ENCODE data around the gene RPS15.

Gene RPS15

GRCh38 chr19:1406774-1407527, 31.2 kb upstream of the RPS15 start:
- Histone ChIP-seq H3K4me1 (ENCODE audit: control insufficient read depth, insufficient read depth, low read length) (peaks cover 37% of the 10 kb centered on the region), H3K27me3 (ENCODE audit: control insufficient read depth in 1 of 2, insufficient read depth in 2 of 2, low read length in 2 of 2) (no peaks in the 10 kb centered on the region)

GRCh38 chr19:1407528-1408299, 30.5 kb upstream of the RPS15 start, which contains the start of gene DAZAP1:
Gene DAZAP1 (plus strand): TSS chr19:1407586. CDS start chr19:1407774, 188 bp downstream.
- Histone ChIP-seq H3K27ac (ENCODE audit: low read length) (peak within 1 kb of the TSS; percentile 80), H3K4me1 (ENCODE audit: control insufficient read depth, insufficient read depth, low read length) (peaks cover 44% of the 10 kb centered on the region), H3K4me3 (ENCODE audit: low read length in 2 of 2) (peak within 1 kb of the TSS; percentile 78 to 80), H3K27me3 (ENCODE audit: control insufficient read depth in 1 of 2, insufficient read depth in 2 of 2, low read length in 2 of 2) (no peaks in the 10 kb centered on the region), H3K36me3 (ENCODE audit: control insufficient read depth in 2 of 2, insufficient read depth in 2 of 2, low read length in 2 of 2) (peaks cover 0 to 2% of the 10 kb centered on the region in 2 donors), H3K9ac (ENCODE audit: low read length in 2 of 2) (peak within 1 kb of the TSS; percentile 81 to 82), H3K9me3 (ENCODE audit: control insufficient read depth in 2 of 2, low read length in 2 of 2) (no peaks in the 10 kb centered on the region)

More at GRCh38 chr19:1406774-1407527, 31.2 kb upstream of the RPS15 start:
- Histone ChIP-seq H3K4me3 (ENCODE audit: low read length in 2 of 2) (peak overlapping the region; percentile 49 to 72), H3K9ac (ENCODE audit: low read length in 2 of 2) (no peak overlapping the region), H3K36me3 (ENCODE audit: control insufficient read depth in 2 of 2, insufficient read depth in 2 of 2, low read length in 2 of 2) (no peaks in the 10 kb centered on the region), H3K9me3 (ENCODE audit: control insufficient read depth in 2 of 2, low read length in 2 of 2) (no peaks in the 10 kb centered on the region), H3K27ac (ENCODE audit: low read length) (peak overlapping the region; percentile 41)

- H3K4me3 ChIP-seq (ENCODE audit: low read length in 2 of 2) = peak overlapping the region; percentile 78 to 80
- H3K4me1 ChIP-seq (ENCODE audit: control insufficient read depth, insufficient read depth, low read length) = peaks cover 51% of the 10 kb centered on the region
- H3K9ac ChIP-seq (ENCODE audit: low read length in 2 of 2) = peak overlapping the region; percentile 81 to 82
- peak overlapping the region; percentile 80 for H3K27ac ChIP-seq (ENCODE audit: low read length)
- no peaks in the 10 kb centered on the region for H3K9me3 ChIP-seq (ENCODE audit: control insufficient read depth in 2 of 2, low read length in 2 of 2)
- no peaks in the 10 kb centered on the region for H3K27me3 ChIP-seq (ENCODE audit: control insufficient read depth in 1 of 2, insufficient read depth in 2 of 2, low read length in 2 of 2)
- H3K36me3 ChIP-seq (ENCODE audit: control insufficient read depth in 2 of 2, insufficient read depth in 2 of 2, low read length in 2 of 2) = peaks cover 0 to 2% of the 10 kb centered on the region in 2 donors
These were observed 29.6 kb upstream of the RPS15 start for GRCh38 chr19:1408300-1409203.

GRCh38 chr19:1409204-1410005, 28.8 kb upstream of the RPS15 start:
- Histone ChIP-seq H3K9me3 (ENCODE audit: control insufficient read depth in 2 of 2, low read length in 2 of 2) (no peaks in the 10 kb centered on the region), H3K36me3 (ENCODE audit: control insufficient read depth in 2 of 2, insufficient read depth in 2 of 2, low read length in 2 of 2) (peaks cover 0 to 2% of the 10 kb centered on the region in 2 donors), H3K9ac (ENCODE audit: low read length in 2 of 2) (peak overlapping the region; percentile 81 to 82), H3K27me3 (ENCODE audit: control insufficient read depth in 1 of 2, insufficient read depth in 2 of 2, low read length in 2 of 2) (no peaks in the 10 kb centered on the region), H3K27ac (ENCODE audit: low read length) (peak overlapping the region; percentile 80), H3K4me1 (ENCODE audit: control insufficient read depth, insufficient read depth, low read length) (peaks cover 51% of the 10 kb centered on the region), H3K4me3 (ENCODE audit: low read length in 2 of 2) (peak overlapping the region; percentile 78 to 80)

- H3K9me3 ChIP-seq (ENCODE audit: control insufficient read depth in 2 of 2, low read length in 2 of 2) = no peaks in the 10 kb centered on the region
- H3K36me3 ChIP-seq (ENCODE audit: control insufficient read depth in 2 of 2, insufficient read depth in 2 of 2, low read length in 2 of 2) = peaks cover 0 to 2% of the 10 kb centered on the region in 2 donors
- H3K27me3 ChIP-seq (ENCODE audit: control insufficient read depth in 1 of 2, insufficient read depth in 2 of 2, low read length in 2 of 2) = no peaks in the 10 kb centered on the region
- H3K9ac ChIP-seq (ENCODE audit: low read length in 2 of 2) = peak overlapping the region; percentile 29 to 47
- peak overlapping the region in 1 of 2 donors; percentile 78 for H3K4me3 ChIP-seq (ENCODE audit: low read length in 2 of 2)
- no peak overlapping the region for H3K27ac ChIP-seq (ENCODE audit: low read length)
- H3K4me1 ChIP-seq (ENCODE audit: control insufficient read depth, insufficient read depth, low read length) = peaks cover 55% of the 10 kb centered on the region
These were observed 27.9 kb upstream of the RPS15 start for GRCh38 chr19:1410136-1410786.

GRCh38 chr19:1410789-1411188, 27.4 kb upstream of the RPS15 start:
- H3K27ac ChIP-seq (ENCODE audit: low read length) = no peak overlapping the region
- H3K27me3 ChIP-seq (ENCODE audit: control insufficient read depth in 1 of 2, insufficient read depth in 2 of 2, low read length in 2 of 2) = no peaks in the 10 kb centered on the region
- H3K9ac ChIP-seq (ENCODE audit: low read length in 2 of 2) = peak overlapping the region in 1 of 2 donors; percentile 47
- H3K36me3 ChIP-seq (ENCODE audit: control insufficient read depth in 2 of 2, insufficient read depth in 2 of 2, low read length in 2 of 2) = peaks cover 0 to 2% of the 10 kb centered on the region in 2 donors
- peaks cover 60% of the 10 kb centered on the region for H3K4me1 ChIP-seq (ENCODE audit: control insufficient read depth, insufficient read depth, low read length)
- H3K4me3 ChIP-seq (ENCODE audit: low read length in 2 of 2) = peak overlapping the region in 1 of 2 donors; percentile 22
- H3K9me3 ChIP-seq (ENCODE audit: control insufficient read depth in 2 of 2, low read length in 2 of 2) = no peaks in the 10 kb centered on the region

GRCh38 chr19:1411255-1412191, 26.7 kb upstream of the RPS15 start:
- Histone ChIP-seq H3K36me3 (ENCODE audit: control insufficient read depth in 2 of 2, insufficient read depth in 2 of 2, low read length in 2 of 2) (peaks cover 0 to 2% of the 10 kb centered on the region in 2 donors), H3K9ac (ENCODE audit: low read length in 2 of 2) (no peak overlapping the region), H3K4me1 (ENCODE audit: control insufficient read depth, insufficient read depth, low read length) (peaks cover 65% of the 10 kb centered on the region), H3K4me3 (ENCODE audit: low read length in 2 of 2) (peak overlapping the region in 1 of 2 donors; percentile 22), H3K27me3 (ENCODE audit: control insufficient read depth in 1 of 2, insufficient read depth in 2 of 2, low read length in 2 of 2) (no peaks in the 10 kb centered on the region), H3K27ac (ENCODE audit: low read length) (no peak overlapping the region), H3K9me3 (ENCODE audit: control insufficient read depth in 2 of 2, low read length in 2 of 2) (no peaks in the 10 kb centered on the region)

GRCh38 chr19:1412323-1412923, 25.8 kb upstream of the RPS15 start:
- Histone ChIP-seq H3K4me3 (ENCODE audit: low read length in 2 of 2) (no peak overlapping the region), H3K9ac (ENCODE audit: low read length in 2 of 2) (no peak overlapping the region), H3K4me1 (ENCODE audit: control insufficient read depth, insufficient read depth, low read length) (peaks cover 72% of the 10 kb centered on the region)

More at GRCh38 chr19:1412323-1412923, 25.8 kb upstream of the RPS15 start:
- Histone ChIP-seq H3K27me3 (ENCODE audit: control insufficient read depth in 1 of 2, insufficient read depth in 2 of 2, low read length in 2 of 2) (no peaks in the 10 kb centered on the region), H3K27ac (ENCODE audit: low read length) (no peak overlapping the region), H3K9me3 (ENCODE audit: control insufficient read depth in 2 of 2, low read length in 2 of 2) (no peaks in the 10 kb centered on the region), H3K36me3 (ENCODE audit: control insufficient read depth in 2 of 2, insufficient read depth in 2 of 2, low read length in 2 of 2) (peaks cover 2% of the 10 kb centered on the region in 2 donors)
